H9 (cell line): ENCODE measurements around the gene TLK1. TPM values are rescaled to one million over a fixed set of nuclear protein-coding genes. Genes with fewer than 3 reads are reported as not detected.

Experiments
- DNase-seq: peaks from one replicate; pipeline ENCODE4 v3.0.0-alpha.2; 2017
- H2AFZ ChIP-seq: one replicate; pipeline ENCODE4 v1.6.1; 2013; ENCODE audit warnings: mild to moderate bottlenecking, low read length, control low read depth, moderate library complexity
- H2AK5ac ChIP-seq: 2 replicates; pipeline ENCODE4 v1.6.1; 2013; ENCODE audit warnings: low read length, control low read depth, mixed read lengths; ENCODE audit not compliant: insufficient read length
- H2BK120ac ChIP-seq: one replicate; pipeline ENCODE4 v1.6.1; 2013; ENCODE audit warnings: low read depth, mild to moderate bottlenecking, low read length, control low read depth, inconsistent platforms; ENCODE audit not compliant: poor library complexity, severe bottlenecking
- H2BK12ac ChIP-seq: 2 replicates; pipeline ENCODE4 v1.6.1; 2013; ENCODE audit warnings: low read length, control low read depth, mixed read lengths, low read depth; ENCODE audit not compliant: insufficient read length
- H2BK15ac ChIP-seq: 2 replicates; pipeline ENCODE4 v1.6.1; 2013; ENCODE audit warnings: low read depth, low read length, control low read depth
- H2BK20ac ChIP-seq: one replicate; pipeline ENCODE4 v1.6.1; 2013; ENCODE audit warnings: low read depth, mild to moderate bottlenecking, low read length, control low read depth, inconsistent platforms; ENCODE audit not compliant: poor library complexity, severe bottlenecking
- H2BK5ac ChIP-seq: 2 replicates; pipeline ENCODE4 v1.6.1; 2013; ENCODE audit warnings: low read length, control low read depth, mixed read lengths; ENCODE audit not compliant: insufficient read length
- H3K14ac ChIP-seq: 2 replicates; pipeline ENCODE4 v1.6.1; 2013; ENCODE audit warnings: low read length, control low read depth; ENCODE audit not compliant: insufficient read depth
- H3K18ac ChIP-seq: 2 replicates; pipeline ENCODE4 v1.6.1; 2013; ENCODE audit warnings: low read depth, mild to moderate bottlenecking, mixed read lengths, low read length, control low read depth; ENCODE audit not compliant: insufficient read length
- H3K23ac ChIP-seq: 2 replicates; pipeline ENCODE4 v1.6.1; 2013; ENCODE audit warnings: low read length, control low read depth, mixed read lengths, low read depth; ENCODE audit not compliant: insufficient read length
- H3K23me2 ChIP-seq: 2 replicates; pipeline ENCODE4 v1.6.1; 2013; ENCODE audit warnings: low read depth, mild to moderate bottlenecking, mixed read lengths, low read length, control low read depth; ENCODE audit not compliant: insufficient read length, poor library complexity, severe bottlenecking
- H3K27ac ChIP-seq: 2 replicates; pipeline ENCODE4 v1.5.1; 2013; ENCODE audit warnings: low read length, control low read depth, mixed read lengths, low read depth; ENCODE audit not compliant: insufficient read length
- H3K27me3 ChIP-seq: 2 replicates; pipeline ENCODE4 v1.6.1; 2013; ENCODE audit warnings: low read length, control low read depth, inconsistent platforms; ENCODE audit not compliant: insufficient read depth
- H3K4ac ChIP-seq: 2 replicates; pipeline ENCODE4 v1.6.1; 2013; ENCODE audit warnings: low read depth, mild to moderate bottlenecking, control low read depth, inconsistent platforms, low read length, moderate library complexity
- H3K4me1 ChIP-seq: 2 replicates; pipeline ENCODE4 v1.6.1; 2013; ENCODE audit warnings: low read length, control low read depth, inconsistent platforms; ENCODE audit not compliant: insufficient read depth
- H3K4me2 ChIP-seq: 2 replicates; pipeline ENCODE4 v1.6.1; 2013; ENCODE audit warnings: low read length, control low read depth, mixed read lengths; ENCODE audit not compliant: insufficient read length, insufficient read depth
- H3K56ac ChIP-seq: 2 replicates; pipeline ENCODE4 v1.6.1; 2013; ENCODE audit warnings: low read depth, mild to moderate bottlenecking, mixed read lengths, low read length, control low read depth; ENCODE audit not compliant: insufficient read length
- H3K79me1 ChIP-seq: 2 replicates; pipeline ENCODE4 v1.6.1; 2013; ENCODE audit warnings: low read depth, mild to moderate bottlenecking, moderate library complexity, low read length, control low read depth, inconsistent platforms; ENCODE audit not compliant: insufficient read depth, poor library complexity, severe bottlenecking
- H3K79me2 ChIP-seq: 2 replicates; pipeline ENCODE4 v1.6.1; 2013; ENCODE audit warnings: low read length, control low read depth, inconsistent platforms; ENCODE audit not compliant: insufficient read depth
- H3K9ac ChIP-seq: 2 replicates; pipeline ENCODE4 v1.6.1; 2013; ENCODE audit warnings: low read length, control low read depth, mixed read lengths; ENCODE audit not compliant: insufficient read length; ENCODE audit errors: extremely low read depth
- H3K9me3 ChIP-seq: one replicate; pipeline ENCODE4 v1.6.1; 2013; ENCODE audit warnings: low read depth, low read length, inconsistent platforms; ENCODE audit not compliant: control insufficient read depth
- H3T11ph ChIP-seq: one replicate; pipeline ENCODE4 v1.6.1; 2013; ENCODE audit warnings: mild to moderate bottlenecking, low read length, control low read depth, inconsistent platforms
- H4K20me1 ChIP-seq: one replicate; pipeline ENCODE4 v1.6.1; 2013; ENCODE audit not compliant: control insufficient read depth, insufficient read length, insufficient read depth
- H4K5ac ChIP-seq: 2 replicates; pipeline ENCODE4 v1.6.1; 2013; ENCODE audit warnings: low read depth, mild to moderate bottlenecking, mixed read lengths, low read length, control low read depth; ENCODE audit not compliant: insufficient read length
- H4K8ac ChIP-seq: replicated peaks from 2 replicates; pipeline ENCODE4 v1.6.1; 2013; ENCODE audit warnings: low read length, control low read depth, mixed read lengths, low read depth; ENCODE audit not compliant: insufficient read length
- H4K91ac ChIP-seq: 2 replicates; pipeline ENCODE4 v1.6.1; 2013; ENCODE audit warnings: low read depth, mild to moderate bottlenecking, moderate library complexity, mixed read lengths, low read length, control low read depth; ENCODE audit not compliant: insufficient read length
- H3K27ac Mint-ChIP-seq, 3 experiments: 2 replicates in 2 of 3; 3 replicates in 1 of 3; pipeline ENCODE4 v1.8.0; 2020 to 2021; ENCODE audit warnings: mixed read lengths in 3 of 3, mild to moderate bottlenecking in 1 of 3, moderate library complexity in 1 of 3
- H3K27me3 Mint-ChIP-seq: 2 replicates; pipeline ENCODE4 v1.8.0; 2021; ENCODE audit warnings: low read depth, mild to moderate bottlenecking, moderate library complexity, mixed read lengths
- H3K36me3 Mint-ChIP-seq, 3 experiments: 2 replicates in 2 of 3; 3 replicates in 1 of 3; pipeline ENCODE4 v1.8.0; 2020 to 2021; ENCODE audit warnings: low read depth in 3 of 3, mixed read lengths in 3 of 3; ENCODE audit not compliant: insufficient read depth in 1 of 3
- H3K4me1 Mint-ChIP-seq, 2 experiments: 2 replicates each; pipeline ENCODE4 v1.8.0; 2020; ENCODE audit warnings: mixed read lengths in 2 of 2
- H3K4me3 Mint-ChIP-seq, 2 experiments: 2 replicates in 1 of 2; 3 replicates in 1 of 2; pipeline ENCODE4 v1.8.0; 2020 to 2021; ENCODE audit warnings: mild to moderate bottlenecking in 2 of 2, mixed read lengths in 2 of 2, moderate library complexity in 1 of 2
- H3K9me3 Mint-ChIP-seq, 2 experiments: 2 replicates in 1 of 2; 3 replicates in 1 of 2; pipeline ENCODE4 v1.8.0; 2020; ENCODE audit warnings: mild to moderate bottlenecking in 2 of 2, mixed read lengths in 2 of 2, moderate library complexity in 1 of 2
- WGBS: extraction: QIAGEN DNeasy Blood & Tissue Kit; methylation state at CpG from one replicate; pipeline ENCODE4 v1.1.7; 2013; ENCODE audit warnings: missing lambda C conversion rate, low lambda C conversion rate, mixed read lengths; ENCODE audit not compliant: insufficient read length; ENCODE audit errors: extremely low coverage; 5-methylcytosine and 5-hydroxymethylcytosine counted together
- total RNA-seq: library from RNA; stranded (reverse); gene quantifications from 2 replicates; pipeline ENCODE4 v1.2.1, GENCODE V29; 2021
- TF ChIP-seq, protein P1 (sequence below): fragments of 200-600 bp; sonication (generic); conservative IDR thresholded peaks from 3 replicates; pipeline ENCODE4 v1.8.0; 2021; ENCODE audit warnings: antibody characterized with exemption, mild to moderate bottlenecking

Gene TLK1
- total RNA-seq, 1 experiment from 2014 or later: 112 TPM

- Histone ChIP-seq H2BK15ac (no peak overlapping the region), H2AFZ (no peak overlapping the region), H4K8ac (no peak overlapping the region), H3K4me2 (no peak overlapping the region), H2BK20ac (no peak overlapping the region), H4K20me1 (no peaks in the 10 kb centered on the region), H2BK12ac (no peak overlapping the region), H3K9me3 (no peaks in the 10 kb centered on the region), H3K9ac (no peak overlapping the region), H4K5ac (no peak overlapping the region), H4K91ac (no peak overlapping the region), H3K27me3 (no peaks in the 10 kb centered on the region), H3K79me2 (no peaks in the 10 kb centered on the region), H3K23me2 (no peaks in the 10 kb centered on the region), H3K79me1 (no peaks in the 10 kb centered on the region), H3K27ac (no peak overlapping the region), H2BK120ac (no peak overlapping the region), H3T11ph (no peak overlapping the region), H3K14ac (no peak overlapping the region), H2AK5ac (no peak overlapping the region), H2BK5ac (no peak overlapping the region), H3K18ac (no peak overlapping the region), H3K4ac (no peak overlapping the region), H3K4me1 (no peaks in the 10 kb centered on the region), H3K23ac (no peak overlapping the region), H3K56ac (no peak overlapping the region)
- Mint-ChIP-seq H3K4me3 (no peak overlapping the region), H3K9me3 (no peaks in the 10 kb centered on the region), H3K27me3 (no peaks in the 10 kb centered on the region), H3K27ac (no peak overlapping the region), H3K4me1 (no peaks in the 10 kb centered on the region), H3K36me3 (no peaks in the 10 kb centered on the region; a peak in 1 of 7 replicates)
- WGBS: no CpG with 5 or more reads among the region's 2 CpGs
- TF ChIP-seq, protein P1, sequence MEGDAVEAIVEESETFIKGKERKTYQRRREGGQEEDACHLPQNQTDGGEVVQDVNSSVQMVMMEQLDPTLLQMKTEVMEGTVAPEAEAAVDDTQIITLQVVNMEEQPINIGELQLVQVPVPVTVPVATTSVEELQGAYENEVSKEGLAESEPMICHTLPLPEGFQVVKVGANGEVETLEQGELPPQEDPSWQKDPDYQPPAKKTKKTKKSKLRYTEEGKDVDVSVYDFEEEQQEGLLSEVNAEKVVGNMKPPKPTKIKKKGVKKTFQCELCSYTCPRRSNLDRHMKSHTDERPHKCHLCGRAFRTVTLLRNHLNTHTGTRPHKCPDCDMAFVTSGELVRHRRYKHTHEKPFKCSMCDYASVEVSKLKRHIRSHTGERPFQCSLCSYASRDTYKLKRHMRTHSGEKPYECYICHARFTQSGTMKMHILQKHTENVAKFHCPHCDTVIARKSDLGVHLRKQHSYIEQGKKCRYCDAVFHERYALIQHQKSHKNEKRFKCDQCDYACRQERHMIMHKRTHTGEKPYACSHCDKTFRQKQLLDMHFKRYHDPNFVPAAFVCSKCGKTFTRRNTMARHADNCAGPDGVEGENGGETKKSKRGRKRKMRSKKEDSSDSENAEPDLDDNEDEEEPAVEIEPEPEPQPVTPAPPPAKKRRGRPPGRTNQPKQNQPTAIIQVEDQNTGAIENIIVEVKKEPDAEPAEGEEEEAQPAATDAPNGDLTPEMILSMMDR: no peak
- no peak for DNase-seq
Observed at GRCh38 chr2:171174075-171174474, 13.4 kb upstream of the TLK1 start.
